ENCODE measurements around the gene KCNQ2.

DNA sequence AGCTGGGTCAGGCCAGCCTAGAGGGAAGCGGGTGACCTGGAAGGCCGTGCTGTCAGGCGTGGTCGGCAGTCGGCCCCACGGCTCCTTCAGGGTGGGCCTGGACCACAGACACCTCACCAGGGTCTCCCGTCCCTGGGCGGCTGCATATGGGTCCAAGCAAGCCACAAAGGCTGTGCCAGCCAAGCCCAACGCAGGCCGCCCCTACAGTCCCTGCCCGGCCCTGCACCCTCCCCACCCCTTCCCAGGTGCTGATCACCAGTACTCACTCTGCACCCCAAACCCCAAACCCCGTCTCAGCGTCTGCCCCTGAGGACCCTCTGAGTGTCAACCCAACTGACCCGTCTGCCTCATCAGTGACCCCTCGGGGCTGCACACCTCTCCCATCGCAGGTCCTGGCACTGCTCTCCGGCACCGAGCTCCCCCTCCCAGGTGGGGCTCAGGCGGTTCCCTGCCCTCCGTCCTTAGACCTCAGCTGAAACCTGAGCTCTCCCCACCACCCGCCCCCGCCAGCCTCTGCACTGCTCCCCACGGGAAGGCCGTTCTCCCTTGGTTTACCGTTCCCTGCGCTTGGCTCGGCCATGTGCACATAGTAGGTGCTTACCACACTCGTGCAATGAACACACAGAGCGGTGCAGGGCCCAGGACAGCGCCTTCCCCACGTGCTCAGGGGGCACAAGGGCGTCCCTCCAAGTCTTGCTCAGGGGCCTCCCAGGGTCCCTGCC, 46.7 kb upstream of the KCNQ2 start:
- TF ChIP-seq, protein P1, sequence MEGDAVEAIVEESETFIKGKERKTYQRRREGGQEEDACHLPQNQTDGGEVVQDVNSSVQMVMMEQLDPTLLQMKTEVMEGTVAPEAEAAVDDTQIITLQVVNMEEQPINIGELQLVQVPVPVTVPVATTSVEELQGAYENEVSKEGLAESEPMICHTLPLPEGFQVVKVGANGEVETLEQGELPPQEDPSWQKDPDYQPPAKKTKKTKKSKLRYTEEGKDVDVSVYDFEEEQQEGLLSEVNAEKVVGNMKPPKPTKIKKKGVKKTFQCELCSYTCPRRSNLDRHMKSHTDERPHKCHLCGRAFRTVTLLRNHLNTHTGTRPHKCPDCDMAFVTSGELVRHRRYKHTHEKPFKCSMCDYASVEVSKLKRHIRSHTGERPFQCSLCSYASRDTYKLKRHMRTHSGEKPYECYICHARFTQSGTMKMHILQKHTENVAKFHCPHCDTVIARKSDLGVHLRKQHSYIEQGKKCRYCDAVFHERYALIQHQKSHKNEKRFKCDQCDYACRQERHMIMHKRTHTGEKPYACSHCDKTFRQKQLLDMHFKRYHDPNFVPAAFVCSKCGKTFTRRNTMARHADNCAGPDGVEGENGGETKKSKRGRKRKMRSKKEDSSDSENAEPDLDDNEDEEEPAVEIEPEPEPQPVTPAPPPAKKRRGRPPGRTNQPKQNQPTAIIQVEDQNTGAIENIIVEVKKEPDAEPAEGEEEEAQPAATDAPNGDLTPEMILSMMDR (IDR thresholded peaks at IDR 0.05) = no peak
- no peak for TF ChIP-seq POLR2A (IDR thresholded peaks at IDR 0.05)
